Parathyroid adenoma (tissue), 2 donors: ENCODE results near the gene PKLR.

Experiments
- H2AFZ ChIP-seq: fragments of 300-600 bp; sonication (generic); one replicate; pipeline ENCODE4 v1.7.0; 2017; ENCODE audit warnings: antibody characterized with exemption, mild to moderate bottlenecking
- H3K27ac ChIP-seq: fragments of 300-600 bp; sonication (generic); one replicate; pipeline ENCODE4 v1.7.0; 2017
- H3K27me3 ChIP-seq: fragments of 300-600 bp; sonication (generic); one replicate; pipeline ENCODE4 v1.7.0; 2017; ENCODE audit warnings: low read length; ENCODE audit not compliant: control insufficient read depth, insufficient read depth
- H3K36me3 ChIP-seq: fragments of 300-600 bp; sonication (generic); one replicate; pipeline ENCODE4 v1.7.0; 2017; ENCODE audit warnings: low read length; ENCODE audit not compliant: control insufficient read depth, insufficient read depth
- H3K4me1 ChIP-seq: fragments of 300-600 bp; sonication (generic); one replicate; pipeline ENCODE4 v1.7.0; 2017; ENCODE audit warnings: control low read depth
- H3K4me2 ChIP-seq: fragments of 300-600 bp; sonication (generic); one replicate; pipeline ENCODE4 v1.7.0; 2017; ENCODE audit warnings: low read length
- H3K4me3 ChIP-seq: fragments of 300-600 bp; sonication (generic); one replicate; pipeline ENCODE4 v1.7.0; 2017; ENCODE audit warnings: low read depth, low read length
- H3K79me2 ChIP-seq: fragments of 300-600 bp; sonication (generic); one replicate; pipeline ENCODE4 v1.7.0; 2017; ENCODE audit warnings: control low read depth
- H3K9ac ChIP-seq: fragments of 300-600 bp; sonication (generic); one replicate; pipeline ENCODE4 v1.7.0; 2017; ENCODE audit warnings: mild to moderate bottlenecking
- H3K9me3 ChIP-seq: fragments of 300-600 bp; sonication (generic); one replicate; pipeline ENCODE4 v1.7.0; 2017; ENCODE audit warnings: low read length; ENCODE audit not compliant: control insufficient read depth
- CTCF ChIP-seq: fragments of 300-600 bp; sonication (generic); IDR thresholded peaks from one replicate; pipeline ENCODE4 v1.7.0; 2017; ENCODE audit warnings: antibody characterized with exemption, mild to moderate bottlenecking
- donor health status: primary hyperparathyroidism.

PKLR gene

GRCh38 chr1:155241841-155242264, 59.4 kb downstream of the PKLR start:
- Histone ChIP-seq H3K27ac (no peak overlapping the region), H3K4me2 (no peak overlapping the region), H3K4me3 (no peak overlapping the region), H3K9me3 (no peaks in the 10 kb centered on the region), H2AFZ (no peak overlapping the region), H3K9ac (no peak overlapping the region), H3K36me3 (no peaks in the 10 kb centered on the region), H3K79me2 (peaks cover 4% of the 10 kb centered on the region), H3K27me3 (no peaks in the 10 kb centered on the region), H3K4me1 (no peaks in the 10 kb centered on the region)
- TF ChIP-seq CTCF: no peak

- peak overlapping the region; percentile 63 for H2AFZ ChIP-seq
- H3K4me3 ChIP-seq: peak overlapping the region; percentile 43
- peak overlapping the region; percentile 49 for H3K4me2 ChIP-seq
- peaks cover 4% of the 10 kb centered on the region for H3K79me2 ChIP-seq
- no peak overlapping the region for H3K9ac ChIP-seq
- no peaks in the 10 kb centered on the region for H3K4me1 ChIP-seq
- H3K9me3 ChIP-seq: no peaks in the 10 kb centered on the region
- H3K27me3 ChIP-seq: no peaks in the 10 kb centered on the region
- no peak overlapping the region for H3K27ac ChIP-seq
- TF ChIP-seq CTCF: no peak
- H3K36me3 ChIP-seq: no peaks in the 10 kb centered on the region
Observed at GRCh38 chr1:155241069-155241679, 60.1 kb downstream of the PKLR start.
